T-helper 1 cell treated with Interleukin-12 subunit alpha and Interleukin-12 subunit beta and Interleukin-4 antibody, amounts not matched to agents 30 ng/mL and 1 ng/mL, for 36 hours (primary cell): ENCODE measurements around the gene ZBTB40. TPM values are rescaled to one million over a fixed set of nuclear protein-coding genes. Genes with fewer than 3 reads are reported as not detected.

Experiments
- intact Hi-C: fragments of 100-400 bp; cut with micrococcal nuclease; formaldehyde crosslinking; loops from one replicate; pipeline ENCODE4 v1.15.1; 2024
- total RNA-seq: library from RNA; stranded (reverse); gene quantifications from 2 replicates; pipeline ENCODE4 v1.2.3, GENCODE V29; 2022

The ZBTB40 gene
- total RNA-seq, 1 donor from 2014 or later = 22.1 TPM

DNA sequence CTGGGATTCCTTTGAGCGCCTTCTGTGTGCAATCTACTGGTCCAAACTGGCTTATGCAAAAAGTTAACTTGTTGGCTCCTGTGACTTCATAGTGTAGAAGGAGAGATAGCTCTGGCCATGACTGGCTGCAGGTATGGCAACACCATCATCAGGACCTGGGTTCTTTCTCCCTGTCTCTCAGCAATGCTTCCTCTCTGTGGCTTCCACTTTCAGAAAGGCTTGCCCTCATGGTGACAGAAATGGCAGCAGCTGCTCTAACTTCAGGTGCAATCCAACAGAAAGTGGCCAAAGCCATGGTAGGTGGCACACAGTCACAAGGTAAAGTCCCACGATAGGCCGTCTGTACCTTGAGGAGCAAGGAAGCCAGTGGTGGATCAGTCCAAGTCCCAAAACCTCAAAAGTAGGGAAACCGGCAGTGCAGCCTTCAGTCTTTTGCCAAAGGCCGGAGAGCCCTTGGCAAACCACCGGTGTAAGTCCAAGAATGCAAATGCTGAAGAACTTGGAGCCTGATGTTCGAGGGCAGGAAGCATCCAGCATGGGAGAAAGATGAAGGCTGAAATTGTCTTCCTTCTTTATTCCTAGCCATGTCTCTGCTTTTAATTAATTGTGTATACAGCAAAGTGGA, 45.0 kb downstream of the ZBTB40 start:
- intact Hi-C loops = no loop called here

DNA sequence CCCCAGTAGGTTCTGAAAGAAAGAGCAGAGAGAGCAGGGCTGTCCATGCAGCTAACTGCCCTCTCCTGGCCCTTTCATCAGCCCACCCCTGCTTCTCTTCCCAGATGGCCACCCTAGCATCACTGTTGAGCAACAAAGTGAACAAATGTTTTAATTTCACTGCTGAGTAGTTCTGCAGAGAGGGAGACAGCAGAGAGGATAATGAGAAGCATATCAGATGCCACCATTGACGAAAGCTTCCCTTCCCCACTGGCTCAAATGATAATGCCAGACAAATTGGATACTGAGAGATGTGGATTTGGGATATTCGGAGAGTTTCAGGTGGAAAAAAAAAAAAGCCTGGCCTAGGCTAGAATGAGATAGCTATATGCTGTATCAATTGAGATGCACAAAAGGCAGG, 46.8 kb downstream of the ZBTB40 start:
- intact Hi-C loops = no loop called here

GRCh38 chr1:22500058-22500457, 48.4 kb downstream of the ZBTB40 start:
- intact Hi-C loops = no loop called here

DNA sequence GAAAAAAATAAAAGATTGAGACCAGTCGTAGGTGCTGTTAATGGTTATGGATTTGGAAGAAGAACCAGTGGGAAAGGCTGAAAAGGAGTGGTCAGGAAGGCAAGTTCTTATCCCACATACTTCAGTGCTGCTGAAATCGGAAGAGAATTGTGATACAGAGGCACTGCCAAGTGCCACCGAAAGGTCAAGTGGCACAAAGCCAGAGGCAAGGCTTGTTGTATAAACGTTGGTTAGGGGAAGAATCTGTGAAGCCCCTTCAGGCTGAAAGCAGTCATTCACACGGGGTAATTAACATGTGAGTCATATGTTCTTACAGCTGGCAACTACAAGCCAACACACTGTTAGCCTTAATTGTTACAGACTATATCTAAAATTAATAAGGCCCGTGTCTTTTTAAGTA, 48.8 kb downstream of the ZBTB40 start:
- intact Hi-C loops = no loop called here

GRCh38 chr1:22502202-22502601, 50.6 kb downstream of the ZBTB40 start:
- intact Hi-C loops = no loop called here

- intact Hi-C loops = no loop called here
Observed at GRCh38 chr1:22503721-22504410, 52.2 kb downstream of the ZBTB40 start.

- intact Hi-C loops = no loop called here
Observed at GRCh38 chr1:22506130-22506692, 54.6 kb downstream of the ZBTB40 start.

DNA sequence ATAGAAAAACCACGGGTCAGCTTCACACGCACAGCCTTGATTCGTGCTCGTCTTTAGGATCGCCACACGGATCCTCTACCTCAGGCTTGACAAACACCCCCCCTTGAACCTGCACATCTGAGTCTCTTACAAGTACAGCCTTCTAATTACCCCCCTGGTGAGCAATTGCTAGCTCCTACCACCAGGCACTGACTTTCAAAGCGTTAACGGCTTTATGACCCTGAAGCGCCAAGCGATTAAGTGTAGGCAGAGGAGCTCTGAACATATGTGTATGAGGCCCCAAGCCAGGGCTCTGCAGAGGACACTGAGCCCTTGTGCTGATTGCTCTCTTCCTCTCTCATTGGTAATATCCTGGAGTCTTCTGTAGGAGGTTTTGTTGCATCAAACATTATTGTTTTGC, 55.9 kb downstream of the ZBTB40 start:
- intact Hi-C loops = no loop called here

DNA sequence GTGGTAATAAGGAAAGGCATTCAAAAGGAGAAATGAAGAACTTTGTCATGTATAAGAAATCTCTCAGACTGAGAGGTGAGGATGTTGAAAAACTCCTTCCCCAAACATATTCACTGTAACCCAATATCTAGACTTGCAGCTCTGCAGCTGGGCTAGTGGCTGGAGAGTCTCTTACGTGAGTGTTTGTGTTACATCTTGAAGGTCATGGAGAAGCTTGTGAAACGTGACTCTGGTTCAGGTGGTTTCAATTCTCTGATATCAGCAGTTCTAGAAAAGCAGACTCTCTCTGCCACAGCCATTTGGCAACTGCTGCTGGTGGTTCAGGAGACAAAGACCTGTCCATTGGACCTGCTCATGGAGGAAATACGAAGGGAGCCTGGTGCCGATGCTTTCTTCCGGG, 56.7 kb downstream of the ZBTB40 start:
- intact Hi-C loops = no loop called here

GRCh38 chr1:22508991-22509390, 57.3 kb downstream of the ZBTB40 start:
- intact Hi-C loops = no loop called here

- intact Hi-C loops = no loop called here
Observed at GRCh38 chr1:22509815-22510214, 58.2 kb downstream of the ZBTB40 start.

GRCh38 chr1:22512873-22513272, 61.2 kb downstream of the ZBTB40 start:
- intact Hi-C loops = no loop called here

GRCh38 chr1:22516906-22517571, 65.4 kb downstream of the ZBTB40 start:
- intact Hi-C loops = no loop called here

- intact Hi-C loops = no loop called here
Observed at GRCh38 chr1:22517956-22518355, 66.3 kb downstream of the ZBTB40 start.

- intact Hi-C loops = no loop called here
Observed at GRCh38 chr1:22518379-22518778, 66.7 kb downstream of the ZBTB40 start.

DNA sequence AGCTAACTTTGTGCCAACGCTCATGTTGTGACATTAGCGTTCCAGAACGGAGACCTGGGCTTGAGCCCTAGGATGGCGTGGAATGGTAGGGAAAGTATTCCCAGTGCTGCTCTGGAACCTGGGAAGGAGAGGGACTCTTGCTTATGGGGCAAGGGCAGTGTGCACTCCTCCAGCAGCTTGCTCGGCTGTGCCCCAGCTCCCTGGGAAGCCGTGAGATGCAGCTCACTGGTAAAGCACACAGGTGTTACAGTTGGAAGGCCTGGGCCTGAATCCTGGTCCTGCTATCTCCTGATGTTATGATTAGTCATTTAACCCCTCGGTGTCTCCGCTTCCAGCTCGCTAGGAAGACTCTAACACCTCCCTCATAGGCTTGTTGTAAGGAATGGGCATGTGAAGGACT, 69.2 kb downstream of the ZBTB40 start:
- intact Hi-C loops = no loop called here

GRCh38 chr1:22521692-22522091, 70.0 kb downstream of the ZBTB40 start:
- intact Hi-C loops = no loop called here

DNA sequence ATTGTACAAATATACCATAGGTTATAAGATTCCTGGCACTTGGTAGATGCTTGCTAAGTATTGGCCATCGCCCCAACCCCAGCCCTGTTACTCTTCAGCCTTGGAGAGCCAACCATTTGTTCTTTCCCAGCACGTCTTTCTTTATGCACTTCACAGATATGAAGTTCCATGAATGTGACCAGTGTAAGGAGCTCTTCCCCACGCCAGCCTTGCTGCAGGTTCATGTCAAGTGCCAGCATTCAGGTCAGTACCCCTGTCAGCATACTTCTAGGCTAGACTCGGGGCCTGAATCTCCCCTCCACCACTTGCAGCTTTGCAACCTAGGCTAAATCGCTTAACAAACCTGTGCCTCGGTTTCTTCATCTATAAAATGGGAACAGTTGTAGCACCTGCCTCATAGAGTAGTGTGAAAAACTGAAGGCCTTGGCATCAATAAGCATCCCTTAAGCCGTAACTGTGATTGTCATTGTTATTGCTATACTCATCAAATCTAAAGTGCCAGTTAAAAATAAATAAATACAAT, 70.6 kb downstream of the ZBTB40 start:
- intact Hi-C loops = no loop called here

GRCh38 chr1:22524481-22524880, 72.8 kb downstream of the ZBTB40 start:
- intact Hi-C loops = no loop called here

- intact Hi-C loops = no loop called here
Observed at GRCh38 chr1:22525211-22525610, 73.6 kb downstream of the ZBTB40 start.

DNA sequence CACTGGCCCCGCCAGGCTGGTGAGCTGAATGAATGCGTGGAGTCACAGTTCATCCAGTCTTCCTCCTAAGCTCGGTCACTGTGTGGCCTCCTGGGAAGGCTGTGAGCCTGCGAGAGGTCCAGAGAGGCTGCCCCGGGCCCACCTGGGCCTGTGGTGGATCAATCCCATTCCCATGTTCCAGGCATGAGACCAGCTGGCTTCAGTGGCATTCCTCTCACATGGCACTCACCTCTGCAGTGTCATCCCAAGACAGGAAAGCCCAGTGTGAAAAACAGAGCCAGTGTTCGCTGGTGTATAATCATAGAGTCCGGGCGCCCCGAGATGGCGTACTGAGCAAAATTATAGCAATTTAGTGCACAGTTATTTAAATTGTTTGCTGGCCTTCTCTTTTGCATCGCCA, 74.0 kb downstream of the ZBTB40 start:
- intact Hi-C loops = no loop called here

DNA sequence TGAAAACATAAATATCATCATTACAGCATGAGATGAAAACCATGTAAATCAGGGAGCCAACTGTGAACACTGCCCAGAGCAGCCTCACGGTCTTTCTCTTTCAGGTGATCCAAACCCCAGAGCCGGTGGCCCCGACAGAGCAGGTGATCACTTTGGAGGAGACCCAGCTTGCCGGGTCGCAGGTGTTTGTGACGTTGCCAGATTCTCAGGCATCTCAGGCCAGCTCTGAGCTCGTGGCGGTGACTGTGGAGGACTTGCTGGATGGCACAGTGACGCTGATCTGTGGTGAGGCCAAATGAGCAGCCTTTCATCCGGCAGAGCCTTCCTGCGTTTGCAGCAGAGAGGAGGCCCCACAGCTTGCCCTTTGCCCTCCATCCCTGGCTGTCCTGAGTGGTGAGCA, 74.4 kb downstream of the ZBTB40 start:
- intact Hi-C loops = no loop called here
